A172 (cell line): ENCODE results near the gene ARSA. TPM values are rescaled to one million over a fixed set of nuclear protein-coding genes. Genes with fewer than 3 reads are reported as not detected.
A peak's percentile ranks its signal among the peaks of the same experiment; 100 is the strongest.
"Not testable (repeated sequence)": the region's sequence is repeated elsewhere in the genome, so short reads cannot be mapped to it uniquely, and the experiment has no call there.

Experiments used
- DNase-seq: peaks from one replicate; pipeline ENCODE4 v3.0.0-alpha.2; 2015; ENCODE audit warnings: low spot score
- total RNA-seq: library from RNA; depleted of rRNA; stranded (reverse); fragments of >200 nt; shearing (Covaris generic); gene quantifications from 2 replicates; pipeline ENCODE4 v1.2.3, GENCODE V29; 2014; rRNA removed

The ARSA gene
- 12.8 and 14.3 TPM in 2 replicates for total RNA-seq

DNA sequence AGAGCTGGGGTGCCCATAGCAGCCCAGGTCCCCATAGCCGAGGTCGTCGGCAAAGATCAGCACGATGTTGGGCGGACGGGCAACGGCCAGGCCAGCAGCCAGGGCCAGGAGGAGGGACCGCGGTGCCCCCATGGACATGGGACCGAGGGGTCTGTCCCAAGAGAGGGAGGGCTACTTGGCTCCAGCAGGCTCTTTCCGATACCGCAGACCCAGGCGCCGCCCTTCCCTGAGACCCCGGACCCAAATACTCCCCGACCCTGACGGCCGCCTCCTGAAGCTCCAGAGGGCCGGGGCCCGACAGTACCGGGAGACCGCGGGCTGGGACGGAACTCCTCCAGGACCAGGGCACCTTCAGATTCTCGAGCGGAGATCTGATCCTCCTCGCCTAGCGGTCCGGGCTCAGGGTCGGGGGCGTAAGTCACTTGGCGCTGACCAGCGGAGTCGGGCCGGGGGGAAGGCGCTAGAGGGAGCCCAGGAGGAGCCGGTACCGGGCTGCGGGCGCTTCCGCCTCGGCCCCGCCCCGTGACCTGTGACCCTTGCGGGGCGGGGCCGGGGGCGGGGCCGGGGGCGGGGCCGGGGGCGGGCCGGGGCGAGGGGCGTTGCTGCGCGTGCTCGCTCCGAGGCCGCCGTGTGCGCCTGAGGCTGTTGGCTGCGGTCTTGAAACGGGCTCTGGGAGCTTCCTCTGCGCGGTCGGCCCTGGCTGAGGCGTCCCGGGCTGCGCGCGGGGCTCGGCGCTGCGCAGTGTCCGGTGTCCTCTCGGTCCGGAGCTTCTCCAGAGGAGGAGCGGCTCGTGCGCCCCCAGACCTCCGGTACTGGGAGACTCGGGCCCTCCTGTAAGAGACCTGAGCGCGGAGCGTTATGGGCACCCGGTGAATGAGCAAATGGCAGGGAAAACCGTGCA lies at the start of gene ARSA:
Gene ARSA, minus strand, starts transcription at position 511 of the 901 bp plus-strand sequence. Its CDS starts 373 bp downstream, at position 138.
- DNase-seq = peak; percentile 42

DNA sequence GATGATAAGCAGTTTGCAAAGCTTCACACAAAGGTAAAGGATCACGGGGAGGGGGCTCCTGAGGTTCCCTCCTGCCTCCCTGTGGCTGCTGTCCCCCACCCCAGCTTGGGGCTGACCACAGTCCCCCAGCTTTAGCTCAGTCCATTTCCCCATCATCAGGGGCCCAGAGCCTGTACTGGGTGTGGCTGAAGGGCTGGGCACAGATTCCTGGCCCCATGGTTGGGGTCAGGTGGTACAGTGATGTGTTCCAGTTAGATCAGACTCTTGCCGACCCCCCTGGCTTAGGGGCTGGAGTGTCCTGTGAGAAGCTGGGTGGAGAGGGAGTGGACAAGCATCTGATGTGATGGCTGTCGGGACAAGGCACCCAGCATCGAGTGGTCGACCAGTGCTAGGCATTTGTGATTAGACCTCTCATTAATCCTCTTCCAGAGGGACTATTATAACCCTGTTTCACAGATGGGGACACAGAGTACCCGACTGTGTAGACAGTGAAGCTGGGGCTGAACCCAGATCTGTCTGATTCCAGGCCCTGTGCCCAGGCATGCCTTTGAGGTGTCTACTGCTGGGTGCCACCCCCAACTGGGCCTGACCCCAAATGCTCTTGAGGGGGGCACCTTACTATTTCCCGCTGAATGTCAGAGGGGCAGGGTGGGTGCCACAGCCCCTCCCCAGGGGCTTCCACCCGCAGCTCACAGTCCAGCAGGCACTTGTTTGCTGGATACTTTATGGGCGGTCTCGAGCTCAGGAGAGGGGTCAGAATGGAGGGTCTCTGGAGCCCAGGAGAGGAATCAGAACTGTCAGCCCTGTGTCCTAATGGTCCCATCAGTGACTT lies 48.9 kb upstream of the ARSA start:
- DNase-seq = no peak

DNA sequence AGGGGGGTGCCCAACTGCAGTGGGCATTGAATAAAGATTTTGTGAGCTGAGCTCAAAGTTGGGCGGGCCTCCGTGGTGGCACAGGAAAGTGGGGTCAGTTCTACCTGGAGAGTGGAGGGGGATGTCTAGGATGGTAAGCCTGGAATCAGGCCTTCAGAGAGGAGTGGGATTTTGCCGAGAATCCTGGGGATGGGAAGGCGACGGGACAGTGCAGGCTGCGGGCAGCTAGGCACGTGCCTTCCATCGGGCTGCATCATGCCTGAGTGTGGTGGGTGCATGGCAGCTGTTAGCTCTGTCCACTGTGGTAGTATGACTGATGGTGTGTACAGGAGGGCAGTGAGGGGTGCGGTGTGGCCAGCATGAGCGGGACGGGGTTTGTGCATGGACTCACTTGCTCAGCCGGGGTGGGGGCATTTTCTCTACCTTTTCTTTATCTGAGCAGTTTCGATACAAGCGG lies 48.3 kb upstream of the ARSA start:
- no peak for DNase-seq

DNA sequence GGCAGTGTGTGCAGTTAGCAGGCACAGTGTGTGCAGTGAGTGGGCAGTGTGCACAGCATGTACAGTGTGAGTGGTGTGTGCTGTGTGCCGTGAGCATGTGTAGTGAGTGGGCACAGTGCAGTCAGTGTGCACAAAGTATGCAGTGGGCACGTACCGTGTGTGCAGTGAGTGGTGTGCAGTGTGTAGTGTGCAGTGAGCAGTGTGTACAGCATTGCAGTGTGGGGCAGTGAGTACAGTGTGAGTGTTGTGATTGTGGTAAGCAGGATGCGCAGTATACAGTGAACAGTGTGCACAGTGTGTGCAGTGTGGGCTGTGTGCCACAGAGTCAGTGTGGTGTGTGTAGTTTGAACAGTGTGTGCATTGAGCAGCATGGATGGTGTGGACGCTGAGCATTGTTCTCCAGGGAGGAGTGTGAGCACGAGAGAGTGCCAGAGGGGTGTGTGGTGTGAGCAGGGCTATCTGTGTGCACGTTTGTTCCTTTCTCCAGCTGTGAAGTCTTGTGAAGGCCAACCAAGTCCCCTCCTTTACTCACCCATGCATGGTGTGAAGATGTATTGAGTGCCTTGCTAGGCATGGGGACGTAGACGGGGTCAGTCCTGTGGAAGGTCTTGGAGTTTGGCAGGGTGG lies 47.7 kb upstream of the ARSA start:
- no peak for DNase-seq

DNA sequence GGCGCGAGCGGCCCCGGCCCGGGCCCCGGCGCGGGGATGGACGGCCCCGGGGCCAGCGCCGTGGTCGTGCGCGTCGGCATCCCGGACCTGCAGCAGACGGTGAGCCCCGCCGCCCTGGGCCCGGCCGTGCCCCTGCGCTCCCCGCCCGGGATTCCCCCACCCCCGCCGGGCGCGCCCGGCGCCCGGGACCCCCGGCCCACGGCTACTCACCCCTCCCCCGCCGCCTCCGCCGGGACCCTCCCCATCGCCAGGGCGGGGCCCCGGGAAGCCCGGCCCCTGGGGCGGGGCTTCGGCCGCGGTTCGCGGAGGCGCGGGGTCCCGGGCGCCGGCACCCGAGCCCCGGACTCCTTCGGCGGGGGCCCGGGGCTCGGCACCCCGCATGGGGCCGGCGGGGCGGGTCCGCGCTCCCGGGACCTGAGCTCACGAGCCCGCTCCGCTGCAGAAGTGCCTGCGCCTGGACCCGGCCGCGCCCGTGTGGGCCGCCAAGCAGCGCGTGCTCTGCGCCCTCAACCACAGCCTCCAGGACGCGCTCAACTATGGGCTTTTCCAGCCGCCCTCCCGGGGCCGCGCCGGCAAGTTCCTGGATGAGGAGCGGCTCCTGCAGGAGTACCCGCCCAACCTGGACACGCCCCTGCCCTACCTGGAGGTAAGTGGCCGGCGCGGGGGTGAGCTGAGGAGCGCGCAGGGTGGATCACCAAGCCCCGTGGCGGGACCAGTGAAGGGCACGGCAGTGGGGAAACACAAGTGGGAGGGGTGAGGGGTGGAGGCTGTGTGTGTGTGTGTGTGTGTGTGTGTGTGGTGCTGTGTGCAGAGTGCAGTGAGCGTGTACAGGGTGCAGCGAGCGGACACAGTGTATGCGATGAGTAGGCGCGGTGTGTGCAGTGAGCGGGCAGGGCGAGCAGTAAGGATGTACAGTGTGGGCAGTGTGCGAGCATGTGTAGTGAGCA lies 46.9 kb upstream of the ARSA start:
- DNase-seq = peak; percentile 11

DNA sequence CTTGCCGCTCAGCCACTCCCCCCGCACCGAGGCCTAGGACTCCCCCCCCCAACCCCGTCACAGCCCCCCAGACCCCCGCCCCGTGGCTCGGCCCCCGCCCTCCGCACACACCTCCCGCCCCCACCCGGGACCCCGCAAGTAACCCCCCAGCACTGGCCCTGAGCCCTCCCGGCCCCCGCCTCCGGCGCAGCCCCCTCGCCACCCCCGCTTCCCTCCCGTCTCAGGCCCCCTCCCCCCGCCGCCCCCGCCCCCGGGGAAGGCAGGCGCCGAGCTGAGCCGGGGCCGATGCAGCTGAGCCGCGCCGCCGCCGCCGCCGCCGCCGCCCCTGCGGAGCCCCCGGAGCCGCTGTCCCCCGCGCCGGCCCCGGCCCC lies 46.2 kb upstream of the ARSA start:
- DNase-seq = no peak

DNA sequence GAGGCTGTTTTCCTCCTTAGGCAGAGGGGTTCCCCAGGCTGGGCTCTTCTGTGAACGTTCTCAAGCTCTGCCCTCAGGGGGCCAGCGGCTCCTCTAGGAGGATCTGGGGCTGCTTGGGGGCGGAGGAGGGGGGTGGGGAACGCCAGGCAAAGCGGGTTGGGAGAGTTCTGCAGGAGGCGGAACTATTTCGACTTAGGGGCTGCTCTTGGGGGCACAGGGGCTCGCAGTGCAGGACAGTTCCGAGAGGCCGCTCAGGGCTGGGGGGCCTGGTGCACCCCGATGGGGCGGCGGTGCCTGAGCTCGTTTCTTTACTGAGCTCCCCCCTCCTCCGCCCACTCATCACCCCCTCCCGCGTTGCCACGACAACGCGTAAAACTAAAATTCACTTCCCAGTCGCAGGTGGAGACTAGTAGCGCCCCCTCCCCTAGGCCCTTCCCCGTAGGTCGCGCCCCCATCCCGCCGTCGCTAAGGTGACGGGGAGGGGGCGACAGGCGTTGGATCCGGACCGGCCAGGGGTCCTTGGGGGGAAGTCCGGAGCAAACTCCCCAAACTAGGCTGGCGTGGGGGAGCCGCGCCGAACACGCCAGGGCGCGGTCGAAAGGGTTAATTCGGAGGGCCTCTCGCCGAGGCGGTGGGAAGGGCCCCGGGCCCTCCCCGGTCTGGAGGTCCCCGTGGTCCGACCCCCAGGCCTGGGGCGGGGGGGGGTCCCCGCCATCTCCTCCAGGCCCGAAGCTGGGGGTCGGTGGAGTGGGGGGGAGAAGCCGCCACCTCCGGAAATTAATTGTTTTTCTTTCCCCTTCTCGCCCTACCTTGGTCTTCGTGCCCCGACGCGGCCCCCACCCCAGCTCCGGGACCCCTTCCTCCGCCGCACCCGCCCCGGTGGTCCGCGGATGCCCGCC lies 45.5 kb upstream of the ARSA start:
- no peak for DNase-seq

DNA sequence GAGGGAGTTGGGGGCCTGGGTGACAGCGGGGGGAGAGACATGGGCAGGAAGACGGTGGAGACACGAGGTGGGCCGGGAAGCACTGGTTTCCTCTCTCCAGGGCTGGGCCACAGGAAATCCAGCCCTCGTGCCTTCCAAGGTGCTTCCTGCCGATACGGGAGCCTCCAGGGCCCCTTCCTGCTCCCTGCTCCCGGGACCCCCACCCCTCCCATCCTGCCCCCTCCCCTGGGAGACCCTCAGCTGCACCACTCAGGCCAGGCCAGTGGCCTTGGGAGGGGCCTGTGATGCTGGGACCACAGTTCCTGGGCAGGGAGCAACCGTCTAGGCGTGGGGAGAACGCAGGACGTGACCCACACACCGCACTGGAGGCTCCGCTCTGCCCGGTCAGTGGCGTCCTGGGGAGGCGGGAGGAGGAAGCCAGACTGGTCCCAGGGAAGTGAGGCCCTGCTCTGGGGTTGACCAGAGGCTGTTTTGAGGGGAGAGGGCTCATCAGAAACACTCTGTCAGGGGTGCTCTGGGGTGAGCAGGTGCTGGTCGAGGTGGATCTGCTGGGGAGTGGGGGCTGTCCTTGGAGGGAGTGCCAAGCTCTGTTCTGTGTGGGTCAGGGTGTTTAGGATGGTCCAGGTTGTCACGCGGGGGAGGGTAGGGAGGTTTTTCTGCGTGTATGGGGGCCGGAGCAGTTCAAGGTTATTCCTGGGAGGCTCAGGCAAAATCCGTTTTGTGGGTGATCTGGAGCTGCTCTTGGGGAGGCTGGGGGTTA lies 44.7 kb upstream of the ARSA start, which contains the start of gene SHANK3:
Gene SHANK3, plus strand, starts transcription at position 353 of the 760 bp plus-strand sequence.
- DNase-seq = no peak

DNA sequence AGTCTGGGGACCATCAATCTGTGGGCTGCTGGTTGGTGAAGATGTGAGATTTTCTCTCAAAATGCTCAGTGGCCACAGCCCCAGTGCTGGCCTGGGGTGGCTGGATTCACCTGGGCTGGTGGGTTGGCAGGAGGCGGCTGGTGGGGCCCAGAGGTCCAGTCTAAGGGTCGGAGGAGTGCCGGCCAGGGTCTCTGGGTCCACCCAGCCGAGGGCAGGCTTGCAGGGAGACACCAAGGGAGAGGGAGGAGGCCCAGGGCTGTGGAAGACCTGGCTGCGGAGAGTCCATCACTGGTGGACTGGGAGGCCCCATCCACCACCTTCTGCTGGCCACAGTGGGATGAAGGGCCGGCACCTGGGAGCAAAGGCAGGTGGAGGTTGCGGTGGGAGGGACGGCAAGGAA lies 44.1 kb upstream of the ARSA start:
- no peak for DNase-seq

DNA sequence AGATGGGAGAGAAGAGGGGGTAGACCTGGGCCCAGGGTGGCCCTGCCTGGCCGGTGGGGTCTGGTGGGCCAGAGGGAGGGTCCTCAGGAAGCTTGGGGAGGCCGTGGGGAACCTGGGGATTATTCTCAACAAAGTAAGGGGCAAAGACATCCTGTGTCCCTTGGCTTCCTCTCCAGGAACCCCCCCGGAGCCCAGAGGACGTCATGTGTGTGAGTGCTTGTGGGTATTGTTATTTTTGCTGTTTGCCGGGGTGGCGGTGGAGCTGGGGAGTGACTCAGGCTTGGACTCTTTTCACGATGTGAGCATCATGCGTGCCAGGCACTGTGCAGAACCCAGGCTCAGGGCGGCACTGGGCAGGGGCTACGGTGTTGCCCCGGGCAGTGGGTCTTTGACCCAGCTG lies 43.7 kb upstream of the ARSA start:
- DNase-seq = no peak

DNA sequence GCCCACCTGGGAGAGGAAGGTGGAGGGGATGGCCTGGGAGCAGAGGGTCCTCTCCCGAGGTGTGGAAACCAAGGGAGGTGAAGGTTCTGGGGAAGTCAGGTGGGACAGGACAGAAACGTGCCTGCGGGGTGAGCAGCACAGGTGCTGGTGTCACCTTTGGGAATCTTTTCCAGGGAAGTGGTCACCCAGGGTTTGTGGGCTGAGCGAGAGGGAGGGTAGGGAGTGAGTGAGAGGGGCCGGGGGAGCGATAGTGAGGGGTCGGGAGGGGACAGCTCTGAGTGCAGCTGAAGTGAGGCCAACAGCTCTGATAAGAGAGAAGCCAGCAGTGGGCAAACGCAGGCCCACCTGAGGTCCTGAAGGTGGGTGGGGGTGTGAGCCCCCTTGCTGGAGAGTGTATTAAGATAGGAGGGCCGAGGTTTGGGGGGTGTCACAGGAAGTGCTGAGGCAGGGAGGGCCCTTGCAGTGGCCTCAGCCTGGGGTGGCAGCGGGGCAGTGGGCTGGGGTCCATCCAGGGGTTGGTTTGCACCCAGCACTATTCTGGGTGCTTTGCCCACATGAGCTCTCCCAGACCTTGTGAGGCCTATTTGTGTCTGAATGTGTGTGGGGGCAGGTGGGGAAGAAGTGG lies 43.1 kb upstream of the ARSA start:
- no peak for DNase-seq

DNA sequence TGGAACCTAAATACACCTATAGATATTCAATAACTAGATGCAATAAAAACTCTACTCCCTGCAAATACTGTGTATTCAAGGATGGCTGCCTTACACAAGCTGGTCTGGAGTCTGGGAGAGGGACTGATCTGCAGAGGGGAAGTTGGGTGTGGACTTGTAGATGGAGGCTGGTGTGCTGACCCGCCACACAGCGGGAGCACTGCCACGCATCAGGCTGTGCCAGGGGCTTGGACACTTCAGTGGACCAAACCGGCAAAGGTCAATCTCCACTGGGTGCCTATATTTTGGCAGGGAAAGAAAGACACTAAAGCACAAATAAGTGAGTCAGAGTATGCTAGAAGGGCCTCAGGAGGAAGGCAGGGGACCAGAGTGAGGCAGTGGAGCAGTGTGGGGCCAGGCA lies 42.6 kb upstream of the ARSA start:
- DNase-seq = no peak

DNA sequence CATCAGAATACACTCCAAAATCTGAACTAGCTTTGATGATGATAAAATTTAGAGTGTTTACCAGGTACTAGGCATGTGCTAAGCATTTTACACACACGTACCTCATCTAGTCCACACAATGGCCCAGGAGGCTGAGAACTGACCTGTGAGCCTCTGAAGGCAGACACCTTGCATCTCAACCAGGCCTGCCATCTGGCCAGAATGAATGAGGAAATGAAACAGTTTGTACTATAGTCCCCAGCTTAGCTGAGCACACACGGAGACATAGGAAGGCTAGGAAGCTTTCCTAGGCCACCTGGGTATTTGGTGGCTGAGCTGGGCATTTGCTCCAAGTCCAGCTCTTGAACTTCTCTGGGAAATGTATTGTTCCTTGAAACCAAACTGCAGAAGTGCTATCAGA lies 37.8 kb upstream of the ARSA start:
- DNase-seq = no peak

DNA sequence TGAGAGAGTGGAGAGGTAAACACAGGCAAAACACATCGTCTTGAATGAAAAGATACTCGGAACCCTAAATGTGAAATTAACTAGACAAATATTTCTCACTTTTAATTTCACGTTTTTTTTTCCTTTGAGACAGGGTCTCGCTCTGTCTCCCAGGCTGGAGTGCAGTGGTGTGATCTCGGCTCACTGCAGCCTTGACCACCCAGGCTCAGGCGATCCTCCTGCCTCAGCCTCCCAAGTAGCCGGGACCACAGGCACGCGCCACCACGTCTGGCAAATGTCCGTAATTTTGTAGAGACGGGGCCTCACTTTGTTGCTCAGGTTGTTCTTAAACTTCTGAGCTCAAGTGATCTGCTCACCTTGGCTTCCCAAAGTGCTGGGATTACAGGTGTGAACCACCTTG lies 37.3 kb upstream of the ARSA start:
- DNase-seq = no peak

DNA sequence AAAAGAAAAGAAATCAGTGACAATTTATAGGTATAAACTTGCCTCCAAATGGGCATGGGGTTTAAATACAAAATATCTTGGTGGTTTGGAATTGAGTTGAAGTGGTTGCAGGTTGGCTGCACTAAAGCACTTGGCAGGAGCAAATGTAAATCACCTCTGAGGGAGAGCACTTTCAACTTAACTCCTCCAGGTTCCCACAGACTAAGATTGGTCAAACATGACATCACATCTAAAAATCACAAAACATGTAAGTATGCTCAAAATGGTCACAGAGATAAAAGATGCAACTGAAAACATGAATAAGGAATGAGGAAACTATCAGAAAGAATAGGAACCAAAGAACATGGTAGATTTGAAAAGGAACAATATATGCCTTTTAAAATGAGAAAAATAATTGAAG lies 32.4 kb upstream of the ARSA start:
- DNase-seq = no peak

DNA sequence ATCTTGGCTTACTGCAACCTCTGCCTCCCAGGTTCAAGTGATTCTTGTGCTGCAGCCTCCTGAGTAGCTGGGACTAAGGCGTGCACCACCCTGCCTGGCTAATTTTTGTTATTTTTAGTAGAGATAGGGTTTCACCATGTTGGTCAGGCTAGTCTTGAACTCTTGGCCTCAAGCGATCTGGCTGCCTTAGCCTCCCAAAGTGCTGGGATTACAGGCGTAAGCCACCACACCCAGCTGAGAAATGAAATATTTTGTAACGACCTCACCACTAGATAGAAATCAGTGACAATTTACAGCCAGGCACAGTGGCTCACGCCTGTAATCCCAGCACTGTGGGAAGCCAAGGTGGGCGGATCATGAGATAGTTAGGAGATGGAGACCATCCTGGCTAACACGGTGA lies 31.8 kb upstream of the ARSA start:
- not testable (repeated sequence) for DNase-seq

DNA sequence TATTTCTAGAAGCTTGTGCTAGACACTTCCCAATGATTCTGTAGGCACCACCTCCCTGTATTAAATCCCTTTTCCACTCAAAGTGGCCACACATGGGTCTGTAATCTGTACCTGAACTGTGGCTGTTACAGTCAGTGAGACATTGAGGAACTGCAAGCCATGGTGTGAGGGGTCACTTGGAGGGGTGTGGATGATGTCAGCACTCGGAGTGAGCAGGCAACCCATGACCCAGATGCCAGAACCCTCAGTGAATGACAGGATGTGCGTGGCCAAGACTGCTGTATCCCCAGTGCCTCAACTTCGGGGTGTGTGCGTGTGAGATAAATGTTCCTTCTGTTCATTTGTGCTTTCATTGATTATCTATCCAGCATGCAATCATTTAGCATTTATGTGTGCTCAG lies 30.0 kb upstream of the ARSA start:
- no peak for DNase-seq

DNA sequence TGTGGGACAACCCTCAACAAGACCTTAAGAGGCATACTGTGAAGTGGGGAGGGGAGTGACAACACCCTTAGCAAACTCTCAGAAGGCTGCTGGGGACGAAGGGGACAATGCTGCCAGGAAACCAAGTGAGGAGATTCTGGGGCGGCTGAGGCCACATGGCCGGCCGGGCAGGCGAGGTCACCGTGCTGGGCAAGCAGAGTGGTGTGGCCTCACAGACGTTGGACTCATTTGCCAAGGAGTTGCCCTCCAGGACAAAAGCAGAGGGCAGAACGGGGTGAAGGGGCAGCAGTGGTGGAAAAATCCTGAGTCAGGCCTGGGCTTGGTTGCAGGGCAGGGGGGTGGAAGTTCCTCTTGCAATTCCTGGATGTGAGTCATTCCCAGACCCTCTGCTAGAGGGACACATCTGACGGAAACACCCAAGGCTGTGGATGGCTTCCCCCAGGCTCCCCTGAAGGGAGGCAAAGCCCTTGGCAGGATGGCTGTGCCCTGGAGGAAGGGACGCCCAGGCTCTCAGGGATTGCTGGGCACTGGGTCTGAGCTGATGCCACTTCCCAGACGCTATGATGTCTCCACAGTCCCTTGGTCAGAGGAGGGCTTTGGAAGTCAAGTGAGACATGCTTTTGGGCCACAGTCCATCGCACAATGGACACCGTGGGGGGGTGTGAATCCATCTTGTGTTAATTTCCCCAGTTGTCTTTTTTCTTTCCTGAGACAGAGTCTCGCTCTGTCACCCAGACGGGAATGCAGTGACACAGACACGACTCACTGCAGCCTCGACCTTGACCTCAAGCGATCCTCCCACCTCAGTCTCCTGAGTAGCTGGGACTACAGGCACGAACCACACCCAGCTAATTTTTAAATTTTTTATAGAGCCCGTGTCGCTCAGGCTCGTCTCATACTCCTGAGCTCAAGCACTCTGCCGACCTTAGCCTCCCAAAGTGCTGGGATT lies 28.4 kb upstream of the ARSA start:
- peak; percentile 61 for DNase-seq
